HG03159 (cell line): Measurements from ENCODE around the gene SLC44A5.
"Not testable (repeated sequence)": the region's sequence is repeated elsewhere in the genome, so short reads cannot be mapped to it uniquely, and the experiment has no call there.

ENCODE experiments used
- ATAC-seq: cut with Tn5 transposase; IDR thresholded peaks from one replicate; pipeline ENCODE4 v1.9.1; 2021; ENCODE audit warnings: mild to moderate bottlenecking, moderate library complexity; ENCODE audit not compliant: unreplicated experiment

Gene SLC44A5

GRCh38 chr1:75469586-75470173, 141.2 kb downstream of the SLC44A5 start:
- no peak for ATAC-seq

- no peak for ATAC-seq
These were observed 149.0 kb downstream of the SLC44A5 start for GRCh38 chr1:75461808-75462325.

GRCh38 chr1:75449998-75450397, 160.9 kb downstream of the SLC44A5 start:
- no peak for ATAC-seq

- no peak for ATAC-seq
These were observed 166.7 kb downstream of the SLC44A5 start for GRCh38 chr1:75444220-75444619.

GRCh38 chr1:75440274-75440673, 170.6 kb downstream of the SLC44A5 start:
- ATAC-seq = no peak

GRCh38 chr1:75438355-75438754, 172.6 kb downstream of the SLC44A5 start:
- peak; percentile 52 for ATAC-seq

GRCh38 chr1:75431843-75432242, 179.1 kb downstream of the SLC44A5 start:
- no peak for ATAC-seq

- ATAC-seq = no peak
These were observed 180.4 kb downstream of the SLC44A5 start for GRCh38 chr1:75430526-75430925.

GRCh38 chr1:75426688-75427087, 184.2 kb downstream of the SLC44A5 start:
- ATAC-seq = no peak

GRCh38 chr1:75425001-75425650, 185.8 kb downstream of the SLC44A5 start:
- no peak for ATAC-seq

- peak; percentile 48 for ATAC-seq
These were observed 187.3 kb downstream of the SLC44A5 start for GRCh38 chr1:75423616-75424015.

GRCh38 chr1:75423136-75423535, 187.8 kb downstream of the SLC44A5 start:
- ATAC-seq = no peak

GRCh38 chr1:75421371-75421770, 189.5 kb downstream of the SLC44A5 start:
- ATAC-seq = no peak

GRCh38 chr1:75415187-75415586, 195.7 kb downstream of the SLC44A5 start:
- ATAC-seq = no peak

- ATAC-seq = no peak
These were observed 198.3 kb downstream of the SLC44A5 start for GRCh38 chr1:75412616-75413015.

- ATAC-seq = not testable (repeated sequence)
These were observed 206.2 kb downstream of the SLC44A5 start for GRCh38 chr1:75404681-75405080.

GRCh38 chr1:75403147-75403646, 207.7 kb downstream of the SLC44A5 start:
- ATAC-seq = not testable (repeated sequence)

GRCh38 chr1:75400716-75401115, 210.2 kb downstream of the SLC44A5 start:
- ATAC-seq = no peak

- peak; percentile 30 for ATAC-seq
These were observed 214.2 kb downstream of the SLC44A5 start for GRCh38 chr1:75396745-75397144.

GRCh38 chr1:75396260-75396659, 214.7 kb downstream of the SLC44A5 start:
- no peak for ATAC-seq

- peak; percentile 51 for ATAC-seq
These were observed 216.4 kb downstream of the SLC44A5 start for GRCh38 chr1:75394386-75395139.

- ATAC-seq = peak; percentile 92
These were observed 218.6 kb downstream of the SLC44A5 start for GRCh38 chr1:75392278-75392677.
